Gastroesophageal sphincter (tissue), 3 donors: ENCODE data around the gene DBF4B.
A peak's percentile ranks its signal among the peaks of the same experiment; 100 is the strongest.

Source experiments
- CTCF ChIP-seq, 4 experiments: fragments of 200-600 bp in 2 of 4; fragments of 450-650 bp in 2 of 4; sonication (generic) in 1 of 4; IDR thresholded peaks; one replicate each; pipeline ENCODE4 v1.5.1; 2017 to 2019; ENCODE audit warnings: antibody characterized with exemption in 4 of 4, mild to moderate bottlenecking in 2 of 4, moderate library complexity in 2 of 4
- EP300 ChIP-seq: sonication (generic); formaldehyde crosslinking; IDR thresholded peaks from one replicate; pipeline ENCODE4 v1.6.1; 2017; ENCODE audit warnings: antibody characterized with exemption, mild to moderate bottlenecking
- POLR2A ChIP-seq, 2 donors: fragments of 450-650 bp; IDR thresholded peaks; one replicate each; pipeline ENCODE4 v1.6.1; 2017; ENCODE audit warnings: antibody characterized with exemption in 2 of 2, mild to moderate bottlenecking in 2 of 2, moderate library complexity in 1 of 2

GRCh38 chr17:44672479-44673093, 35.9 kb upstream of the DBF4B start:
- peak in 3 of 4 experiments; percentile 14 to 46 (median 28) for TF ChIP-seq CTCF (IDR thresholded peaks at IDR 0.05)
- no peak for TF ChIP-seq EP300
- no peak for TF ChIP-seq POLR2A (IDR thresholded peaks at IDR 0.05)
